Neuronal stem cell (in vitro differentiated cells): Measurements from ENCODE around the gene EMILIN3.

ENCODE experiments used
- DNase-seq: peaks from one replicate; pipeline ENCODE4 v3.0.0-alpha.2; 2013; ENCODE audit warnings: low spot score
- H2AFZ ChIP-seq: one replicate; pipeline ENCODE4 v1.6.1; 2013; ENCODE audit warnings: mild to moderate bottlenecking, low read length, inconsistent platforms
- H2AK5ac ChIP-seq: 2 replicates; pipeline ENCODE4 v1.6.1; 2013; ENCODE audit warnings: low read depth, mild to moderate bottlenecking, inconsistent platforms, low read length, moderate library complexity, mixed read lengths
- H2BK120ac ChIP-seq: 2 replicates; pipeline ENCODE4 v1.6.1; 2013; ENCODE audit warnings: low read depth, mild to moderate bottlenecking, inconsistent platforms, low read length, moderate library complexity, mixed read lengths
- H2BK12ac ChIP-seq: one replicate; pipeline ENCODE4 v1.6.1; 2013; ENCODE audit warnings: low read length, inconsistent platforms
- H2BK15ac ChIP-seq: 2 replicates; pipeline ENCODE4 v1.6.1; 2013; ENCODE audit warnings: mild to moderate bottlenecking, low read length, inconsistent platforms, mixed read lengths
- H2BK5ac ChIP-seq: one replicate; pipeline ENCODE4 v1.6.1; 2013; ENCODE audit warnings: inconsistent platforms, mild to moderate bottlenecking, low read length, moderate library complexity
- H3K14ac ChIP-seq: one replicate; pipeline ENCODE4 v1.6.1; 2013; ENCODE audit warnings: low read length, inconsistent platforms
- H3K18ac ChIP-seq: 2 replicates; pipeline ENCODE4 v1.6.1; 2013; ENCODE audit warnings: low read length, inconsistent platforms
- H3K23ac ChIP-seq: 2 replicates; pipeline ENCODE4 v1.6.1; 2013; ENCODE audit warnings: low read depth, mild to moderate bottlenecking, mixed read lengths, low read length, inconsistent platforms; ENCODE audit not compliant: poor library complexity
- H3K27ac ChIP-seq: replicated peaks from 3 replicates; pipeline ENCODE4 v1.5.1; 2013; ENCODE audit warnings: low read length, inconsistent platforms
- H3K27me3 ChIP-seq, 3 experiments: 2 replicates each; pipeline ENCODE4 v1.6.1; 2013; ENCODE audit warnings: low read length in 3 of 3, mild to moderate bottlenecking in 2 of 3, inconsistent platforms in 1 of 3, low read depth in 1 of 3, mixed read lengths in 1 of 3, moderate library complexity in 1 of 3; ENCODE audit not compliant: control insufficient read depth in 3 of 3, insufficient read depth in 3 of 3
- H3K36me3 ChIP-seq, 2 donors: replicated peaks in 1 of 2; 2 replicates each; pipeline ENCODE4 v1.6.1; 2013; ENCODE audit warnings: low read length in 2 of 2; ENCODE audit not compliant: control insufficient read depth in 2 of 2, insufficient read depth in 2 of 2
- H3K4ac ChIP-seq: 2 replicates; pipeline ENCODE4 v1.6.1; 2013; ENCODE audit warnings: inconsistent platforms, mild to moderate bottlenecking, low read length, moderate library complexity
- H3K4me1 ChIP-seq, 2 donors: 1 replicate in 1 of 2; 2 replicates in 1 of 2; pipeline ENCODE4 v1.6.1; 2013; ENCODE audit warnings: low read length in 2 of 2, low read depth in 1 of 2; ENCODE audit not compliant: control insufficient read depth in 2 of 2, insufficient read depth in 1 of 2
- H3K4me2 ChIP-seq: one replicate; pipeline ENCODE4 v1.6.1; 2013; ENCODE audit warnings: mild to moderate bottlenecking, low read length, inconsistent platforms; ENCODE audit not compliant: insufficient read depth, poor library complexity, severe bottlenecking
- H3K4me3 ChIP-seq, 2 donors: 2 replicates each; pipeline ENCODE4 v1.5.1; 2013; ENCODE audit warnings: low read length in 2 of 2, mild to moderate bottlenecking in 2 of 2, inconsistent platforms in 1 of 2, moderate library complexity in 1 of 2
- H3K79me1 ChIP-seq: one replicate; pipeline ENCODE4 v1.6.1; 2013; ENCODE audit warnings: low read depth, mild to moderate bottlenecking, inconsistent platforms, low read length, moderate library complexity
- H3K9ac ChIP-seq: one replicate; pipeline ENCODE4 v1.6.1; 2013; ENCODE audit warnings: mild to moderate bottlenecking, low read depth, low read length, inconsistent platforms; ENCODE audit not compliant: poor library complexity
- H3K9me3 ChIP-seq, 2 donors: replicated peaks in 1 of 2; 2 replicates each; pipeline versions ENCODE3 to v1.6.1; 2013; ENCODE audit warnings: low read length in 2 of 2, mild to moderate bottlenecking in 2 of 2, inconsistent platforms in 1 of 2, low read depth in 1 of 2, mixed read lengths in 1 of 2, moderate library complexity in 1 of 2; ENCODE audit not compliant: control insufficient read depth in 2 of 2, insufficient read depth in 1 of 2
- H4K8ac ChIP-seq: one replicate; pipeline ENCODE4 v1.6.1; 2013; ENCODE audit warnings: low read depth, mild to moderate bottlenecking, inconsistent platforms, low read length, moderate library complexity
- H4K91ac ChIP-seq: one replicate; pipeline ENCODE4 v1.6.1; 2013; ENCODE audit warnings: low read length, low read depth, mild to moderate bottlenecking, inconsistent platforms; ENCODE audit not compliant: poor library complexity
- WGBS, 2 donors: extraction: QIAGEN DNeasy Blood & Tissue Kit; methylation state at CpG; one replicate each; pipeline ENCODE4 v1.1.7; 2013; ENCODE audit warnings: missing lambda C conversion rate in 2 of 2, mixed read lengths in 1 of 2; ENCODE audit not compliant: insufficient read length in 2 of 2, insufficient replicate concordance in 1 of 2; ENCODE audit errors: extremely low coverage in 2 of 2; 5-methylcytosine and 5-hydroxymethylcytosine counted together

Gene EMILIN3

DNA sequence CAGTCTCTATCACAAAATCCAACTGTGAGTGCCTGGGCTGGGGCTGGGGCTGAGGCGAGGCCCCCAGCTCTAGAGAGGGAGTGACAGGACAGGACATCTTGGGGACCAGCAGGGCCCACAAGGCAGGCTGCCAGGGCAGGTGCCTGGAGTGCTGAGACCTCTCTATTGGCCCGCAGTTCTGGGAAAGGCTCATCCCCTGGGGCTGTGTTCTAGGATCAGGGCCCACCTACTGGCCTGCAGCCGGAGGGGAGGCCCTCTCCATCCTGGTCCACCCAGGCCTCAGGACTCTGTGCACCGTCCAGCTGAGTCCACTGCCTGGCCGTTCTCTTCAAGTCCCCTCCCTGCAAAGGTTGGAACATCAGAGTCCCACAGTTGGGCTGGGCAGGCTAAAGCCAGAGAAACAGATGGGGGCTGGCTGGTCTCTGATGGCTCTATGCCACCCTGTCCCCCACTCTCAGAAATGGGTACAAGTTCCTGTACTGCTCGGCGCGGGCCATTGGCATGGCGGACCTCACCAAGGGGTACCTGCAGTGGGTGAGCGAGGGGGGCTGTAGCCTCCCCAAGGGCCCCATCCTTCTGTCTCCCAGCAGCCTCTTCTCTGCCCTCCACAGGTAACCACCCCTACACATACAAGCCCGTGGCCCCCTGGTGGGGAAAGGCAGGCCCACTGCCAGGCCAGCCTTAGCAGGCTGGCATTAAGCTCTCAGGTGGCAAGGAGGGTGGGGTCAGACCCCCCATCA, 9.0 kb downstream of the EMILIN3 start:
- H4K8ac ChIP-seq = no peak overlapping the region
- no peak overlapping the region for H2BK15ac ChIP-seq
- H2AK5ac ChIP-seq = no peak overlapping the region
- no peaks in the 10 kb centered on the region for H3K79me1 ChIP-seq
- no peak overlapping the region for H4K91ac ChIP-seq
- no peak overlapping the region for H2BK120ac ChIP-seq
- no peak overlapping the region for H3K14ac ChIP-seq
- peak overlapping the region; percentile 21 for H3K18ac ChIP-seq
- peaks cover 0 to 2% of the 10 kb centered on the region in 2 donors for H3K9me3 ChIP-seq
- no peak overlapping the region for H2BK12ac ChIP-seq
- no peak overlapping the region for H3K4ac ChIP-seq
- no peaks in the 10 kb centered on the region for H3K4me1 ChIP-seq
- no peaks in the 10 kb centered on the region for H3K27me3 ChIP-seq
- WGBS, 2 donors = no CpG with 5 or more reads among the region's 11 CpGs
- H3K27ac ChIP-seq = no peak overlapping the region
- H3K23ac ChIP-seq = no peak overlapping the region
- H3K4me3 ChIP-seq = no peak overlapping the region
- H3K36me3 ChIP-seq = peaks cover 4 to 5% of the 10 kb centered on the region in 2 donors
- H2BK5ac ChIP-seq = no peak overlapping the region
- H2AFZ ChIP-seq = no peak overlapping the region
- DNase-seq = no peak
- H3K4me2 ChIP-seq = no peak overlapping the region
- H3K9ac ChIP-seq = no peak overlapping the region

GRCh38 chr20:41356951-41357350, 9.7 kb downstream of the EMILIN3 start:
- peak overlapping the region; percentile 5 for H3K4ac ChIP-seq
- H2BK15ac ChIP-seq = no peak overlapping the region

DNA sequence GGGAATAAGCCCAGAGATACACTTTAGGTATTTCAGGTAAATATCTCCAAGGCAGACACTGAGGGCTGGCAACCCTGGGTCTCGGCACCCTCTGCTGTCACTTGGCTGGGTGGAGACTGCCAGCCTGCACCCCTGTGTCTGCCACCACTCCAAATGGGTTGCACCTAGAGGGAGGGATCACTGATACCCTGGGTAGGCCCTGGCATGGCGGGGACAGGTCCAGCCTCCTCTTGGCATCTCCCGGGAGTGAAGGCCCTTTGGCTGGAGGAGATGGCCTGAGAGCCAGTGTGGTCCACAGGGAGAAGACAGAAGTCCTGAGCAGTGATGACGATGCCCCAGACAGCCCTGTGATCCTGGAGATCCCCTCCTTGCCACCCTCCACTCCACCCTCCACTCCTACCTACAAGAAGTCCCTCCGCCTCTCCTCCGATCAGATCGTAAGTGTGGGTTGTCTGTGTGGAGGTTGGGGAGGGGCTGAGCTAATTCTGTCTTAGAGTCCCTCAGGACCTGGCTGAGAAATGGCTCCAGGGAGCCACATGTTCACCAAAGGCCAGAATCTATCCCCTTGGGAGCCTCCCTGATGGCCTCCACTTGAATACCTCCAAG, 10.9 kb downstream of the EMILIN3 start:
- no peaks in the 10 kb centered on the region for H3K9me3 ChIP-seq
- DNase-seq = no peak

More at GRCh38 chr20:41356951-41357350, 9.7 kb downstream of the EMILIN3 start:
- Histone ChIP-seq H2AFZ (no peak overlapping the region), H3K4me2 (no peak overlapping the region), H3K36me3 (peaks cover 4 to 5% of the 10 kb centered on the region in 2 donors), H3K27me3 (no peaks in the 10 kb centered on the region), H3K27ac (no peak overlapping the region), H3K4me1 (no peaks in the 10 kb centered on the region), H3K79me1 (no peaks in the 10 kb centered on the region), H2AK5ac (peak overlapping the region; percentile 25), H4K8ac (no peak overlapping the region), H3K9me3 (peaks cover 0 to 2% of the 10 kb centered on the region in 2 donors), H3K18ac (peak overlapping the region; percentile 11), H2BK12ac (no peak overlapping the region), H3K23ac (no peak overlapping the region), H3K14ac (no peak overlapping the region), H3K9ac (no peak overlapping the region), H3K4me3 (peak overlapping the region in 1 of 2 donors; percentile 2), H2BK5ac (no peak overlapping the region), H4K91ac (no peak overlapping the region), H2BK120ac (no peak overlapping the region)
- no CpG with 5 or more reads among the region's 13 CpGs for WGBS, 2 donors
- DNase-seq = no peak

GRCh38 chr20:41355192-41355591, 11.4 kb downstream of the EMILIN3 start:
- Histone ChIP-seq H3K27me3 (no peaks in the 10 kb centered on the region), H3K27ac (no peak overlapping the region), H3K4me1 (no peaks in the 10 kb centered on the region), H3K14ac (no peak overlapping the region), H3K9ac (no peak overlapping the region), H2AFZ (no peak overlapping the region), H2BK12ac (no peak overlapping the region), H3K4me3 (no peak overlapping the region), H3K4me2 (no peak overlapping the region), H3K36me3 (no peaks in the 10 kb centered on the region), H3K18ac (no peak overlapping the region), H4K8ac (no peak overlapping the region), H2BK120ac (no peak overlapping the region), H3K9me3 (no peaks in the 10 kb centered on the region), H4K91ac (no peak overlapping the region), H2BK5ac (no peak overlapping the region), H3K23ac (peak overlapping the region; percentile 83), H3K4ac (no peak overlapping the region), H2AK5ac (no peak overlapping the region), H2BK15ac (no peak overlapping the region), H3K79me1 (no peaks in the 10 kb centered on the region)
- DNase-seq = no peak
- no CpG with 5 or more reads among the region's 3 CpGs for WGBS, 2 donors

More for the DNA sequence above, 10.9 kb downstream of the EMILIN3 start:
- Histone ChIP-seq H2BK12ac (no peak overlapping the region), H3K9ac (no peak overlapping the region), H3K23ac (peak overlapping the region; percentile 83), H3K79me1 (no peaks in the 10 kb centered on the region), H2AK5ac (no peak overlapping the region), H2BK15ac (no peak overlapping the region), H3K27me3 (no peaks in the 10 kb centered on the region), H3K27ac (no peak overlapping the region), H2BK120ac (no peak overlapping the region), H3K4me2 (no peak overlapping the region), H4K8ac (no peak overlapping the region), H2BK5ac (peak overlapping the region; percentile 10), H3K4ac (no peak overlapping the region), H3K18ac (no peak overlapping the region), H2AFZ (no peak overlapping the region), H3K4me3 (no peak overlapping the region), H3K14ac (no peak overlapping the region), H3K4me1 (no peaks in the 10 kb centered on the region), H4K91ac (no peak overlapping the region), H3K36me3 (peaks cover 0 to 2% of the 10 kb centered on the region in 2 donors)
- WGBS, 2 donors = no CpG with 5 or more reads among the region's 7 CpGs
